HepG2 (cell line): ENCODE measurements around the gene ZNF333. TPM values are rescaled to one million over a fixed set of nuclear protein-coding genes. Genes with fewer than 3 reads are reported as not detected.

Source experiments
- ATAC-seq: fragments of 200-7000 bp; cut with Tn5 transposase; 3 replicates; pipeline ENCODE4 v1.9.1; 2020; ENCODE audit warnings: mild to moderate bottlenecking, moderate library complexity
- BruUV-seq: library from RNA; stranded (reverse); fragments of 400-500 nt; replicated peaks from 2 replicates; lab custom pipeline; 2021; lab: Mats Ljungman, UMichigan
- CTCF ChIA-PET: fragments of 300-600 bp; formaldehyde crosslinking; extraction: SDS; loops from one replicate; lab custom pipeline; 2021; ENCODE audit warnings: low total read pairs, inconsistent platforms, low intra/inter-chr PET ratio; lab: Yijun Ruan, JAX
- POLR2A ChIA-PET: fragments of 350-600 bp; sonication (Branson Sonifier 250); formaldehyde crosslinking; loops from one replicate; lab custom pipeline; 2020; ENCODE audit warnings: antibody characterized with exemption, inconsistent platforms; lab: Yijun Ruan, JAX
- DNase-seq: peaks from one replicate; pipeline ENCODE4 v3.0.0-alpha.2; 2015; ENCODE audit warnings: low spot score
- FAIRE-seq: peaks from 3 replicates; lab custom pipeline; 2011; peaks lifted over from hg19 to GRCh38; lab: Jason Lieb, UNC
- H2AFZ ChIP-seq: one replicate; pipeline ENCODE4 v1.6.1; 2011; ENCODE audit warnings: low read length, inconsistent platforms
- H3K27ac ChIP-seq: fragments of 300-600 bp; 3 replicates; pipeline ENCODE4 v1.8.0; 2011; ENCODE audit warnings: mixed run types, mild to moderate bottlenecking, mixed read lengths, low read length, inconsistent platforms; ENCODE audit not compliant: insufficient read depth; ENCODE audit errors: extremely low read length
- H3K27me3 ChIP-seq, 2 experiments: fragments of 200-600 bp in 1 of 2; 2 replicates in 1 of 2; 3 replicates in 1 of 2; pipeline versions ENCODE4 v1.6.0 to v1.8.0; 2011; ENCODE audit warnings: low read length in 2 of 2, mild to moderate bottlenecking in 2 of 2, moderate library complexity in 2 of 2, inconsistent platforms in 1 of 2; ENCODE audit not compliant: insufficient read depth in 2 of 2, control insufficient read depth in 1 of 2
- H3K36me3 ChIP-seq, 2 experiments: fragments of 200-600 bp in 1 of 2; replicated peaks in 1 of 2; 2 replicates in 1 of 2; 3 replicates in 1 of 2; pipeline versions ENCODE4 v1.5.1 to v1.8.0; 2011; ENCODE audit warnings: low read length in 2 of 2, inconsistent platforms in 1 of 2; ENCODE audit not compliant: insufficient read depth in 2 of 2, control insufficient read depth in 1 of 2
- H3K4me1 ChIP-seq: 2 replicates; pipeline ENCODE4 v1.5.1; 2012; ENCODE audit warnings: low read length, inconsistent platforms; ENCODE audit not compliant: insufficient read depth
- H3K4me2 ChIP-seq: 2 replicates; pipeline ENCODE4 v1.6.0; 2011; ENCODE audit warnings: low read depth, low read length, inconsistent platforms
- H3K4me3 ChIP-seq, 3 experiments: fragments of 200-600 bp in 1 of 3; sonication (generic), shearing (Covaris generic) in 1 of 3; replicated peaks in 1 of 3; 2 replicates each; pipeline ENCODE4 v1.5.1; 2011 to 2016; ENCODE audit warnings: low read length in 3 of 3, inconsistent platforms in 2 of 3, low read depth in 2 of 3, mild to moderate bottlenecking in 2 of 3, control low read depth in 1 of 3, mixed read lengths in 1 of 3; ENCODE audit not compliant: insufficient read depth in 1 of 3
- H3K79me2 ChIP-seq: one replicate; pipeline ENCODE4 v1.6.1; 2011; ENCODE audit warnings: low read length, inconsistent platforms; ENCODE audit not compliant: insufficient read depth
- H3K9ac ChIP-seq: 2 replicates; pipeline ENCODE4 v1.6.0; 2011; ENCODE audit warnings: mild to moderate bottlenecking, low read depth, low read length, inconsistent platforms; ENCODE audit not compliant: insufficient read depth
- H3K9me3 ChIP-seq: 2 replicates; pipeline ENCODE4 v1.5.1; 2012; ENCODE audit warnings: mild to moderate bottlenecking, low read length
- H4K20me1 ChIP-seq: 2 replicates; pipeline ENCODE4 v1.6.0; 2011; ENCODE audit warnings: inconsistent platforms, mild to moderate bottlenecking, low read length, moderate library complexity; ENCODE audit not compliant: insufficient read depth
- HMG20A ChIP-seq: IDR thresholded peaks from 2 replicates; pipeline ENCODE4 v1.6.1; 2016; ENCODE audit warnings: borderline replicate concordance
- MAFG ChIP-seq: sonication (generic); formaldehyde crosslinking; IDR thresholded peaks from 2 replicates; pipeline ENCODE4 v1.5.1; 2020; ENCODE audit warnings: mild to moderate bottlenecking, missing genetic modification reagents
- USF2 ChIP-seq, 2 experiments: sonication (generic) in 1 of 2; formaldehyde crosslinking in 1 of 2; IDR thresholded peaks; 2 replicates each; pipeline versions ENCODE4 v1.5.1 to v1.6.1; 2011 to 2020; ENCODE audit warnings: borderline replicate concordance in 1 of 2, low read depth in 1 of 2, low read length in 1 of 2, mild to moderate bottlenecking in 1 of 2, missing genetic modification reagents in 1 of 2, moderate library complexity in 1 of 2
- ZNF280D ChIP-seq: sonication (generic); formaldehyde crosslinking; IDR thresholded peaks from 2 replicates; pipeline ENCODE4 v1.5.1; 2020; ENCODE audit warnings: mild to moderate bottlenecking, missing genetic modification reagents
- ZNF639 ChIP-seq: conservative IDR thresholded peaks from 2 replicates; pipeline ENCODE4 v1.6.1; 2018; ENCODE audit warnings: missing genetic modification reagents
- WGBS: methylation state at CpG from one replicate; pipeline ENCODE4 v1.1.6; 2017; ENCODE audit warnings: low lambda C conversion rate; 5-methylcytosine and 5-hydroxymethylcytosine counted together
- in situ Hi-C: cut with HindIII; loops from 2 replicates; pipeline ENCODE4 v1.10.0; 2017; ENCODE audit warnings: low pct_unique_long_range_greater_than_20kb; ENCODE audit not compliant: extremely low pct_ligation_motif_present
- intact Hi-C: fragments of 100-400 bp; cut with micrococcal nuclease; formaldehyde crosslinking; loops from one replicate; pipeline ENCODE4 v1.10.0; 2022; ENCODE audit not compliant: unreplicated experiment
- polyA plus RNA-seq, 8 experiments: library from polyadenylated mRNA; depleted of rRNA in 3 of 8; stranded (reverse) in 7 of 8; unstranded in 1 of 8; fragments of >200 nt; fragmentation: Illumina TruSeq in 4 of 8; extraction: Trizol in 4 of 8; gene quantifications; 2 replicates each; pipeline versions ENCODE4 v1.2.1 to v1.2.3, GENCODE V29; 2011 to 2016; ENCODE audit warnings: low read depth in 4 of 8, missing spikeins in 1 of 8, mixed read lengths in 1 of 8; ENCODE audit not compliant: insufficient read depth in 1 of 8
- total RNA-seq, 5 experiments: library from RNA; depleted of rRNA; stranded (reverse); fragments of >200 nt; fragmentation: Illumina TruSeq; extraction: Trizol; gene quantifications; 2 replicates each; pipeline ENCODE4 v1.2.3, GENCODE V29; 2016; ENCODE audit warnings: low read depth in 1 of 5

Gene ZNF333
- total and polyA plus RNA-seq, 2 of the 13 experiments (the other 11 are each of a cell fraction or from before 2014, with no cell fraction given), result 3.4 to 6.4 TPM

- TF ChIP-seq ZNF280D (CRISPR knock-in tag) (no peak), ZNF639 (CRISPR knock-in tag) (no peak)
These were observed 71.8 kb downstream of the ZNF333 start (continued) for GRCh38 chr19:14761607-14762006.

- no TSS peak for BruUV-seq
- no peak for ATAC-seq
- H3K27ac ChIP-seq, result no peak overlapping the region
These were observed 72.3 kb downstream of the ZNF333 start for GRCh38 chr19:14762111-14762510.

More at GRCh38 chr19:14762111-14762510, 72.3 kb downstream of the ZNF333 start:
- intact Hi-C loops (no loop called here), in situ Hi-C loops (no loop called here)
- no peaks in the 10 kb centered on the region for H3K36me3 ChIP-seq
- WGBS, result 32% methylated on average over 2 of the region's 2 CpGs
- no peak for FAIRE-seq
- ChIA-PET CTCF (no interaction called here), POLR2A (no interaction called here)
- H3K79me2 ChIP-seq, result no peaks in the 10 kb centered on the region
- H3K4me2 ChIP-seq, result no peak overlapping the region
- no peak for TF ChIP-seq HMG20A
- TF ChIP-seq USF2 (IDR thresholded peaks at IDR 0.05; ENCODE audit: low read depth, low read length), result no peak
- no peak for TF ChIP-seq USF2 (CRISPR knock-in tag; IDR thresholded peaks at IDR 0.05; ENCODE audit: borderline replicate concordance)
- no peak for TF ChIP-seq MAFG
- no peak overlapping the region for H3K4me3 ChIP-seq
- no peak overlapping the region for H2AFZ ChIP-seq
- H3K27me3 ChIP-seq, result peaks cover 0 to 3% of the 10 kb centered on the region in 2 experiments; a peak in 2 of 5 replicates
- no peak for DNase-seq
- no peaks in the 10 kb centered on the region for H4K20me1 ChIP-seq
- no peak overlapping the region for H3K9ac ChIP-seq
- no peaks in the 10 kb centered on the region for H3K9me3 ChIP-seq
- H3K4me1 ChIP-seq, result no peaks in the 10 kb centered on the region
